GM18870 (cell line): ENCODE results near the gene INTS7.
"Not testable (repeated sequence)": the region's sequence is repeated elsewhere in the genome, so short reads cannot be mapped to it uniquely, and the experiment has no call there.

ENCODE experiments used
- ATAC-seq: cut with Tn5 transposase; IDR thresholded peaks from one replicate; pipeline ENCODE4 v1.9.1; 2021; ENCODE audit warnings: moderate library complexity; ENCODE audit not compliant: unreplicated experiment

Gene INTS7

DNA sequence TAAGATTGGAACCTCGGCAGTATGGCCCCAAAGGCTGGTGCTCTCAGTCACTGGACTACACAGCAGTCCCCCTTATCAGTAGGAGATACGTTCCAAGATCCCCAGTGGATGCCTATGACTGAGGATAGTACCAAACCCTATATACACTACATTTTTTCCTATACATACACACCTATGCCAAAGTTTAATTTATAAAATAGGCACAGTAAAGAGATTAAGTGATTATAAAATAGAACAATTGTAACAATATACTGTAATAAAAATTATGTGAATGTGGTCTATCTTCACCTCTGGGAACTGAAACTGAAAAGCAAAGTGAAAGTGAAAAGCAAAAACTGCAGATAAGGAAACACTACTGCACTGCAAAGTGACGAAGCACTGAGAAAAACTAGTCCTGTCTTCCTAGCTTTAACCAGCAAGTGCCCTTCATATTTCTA is 96.8 kb downstream of the INTS7 start:
- no peak for ATAC-seq

DNA sequence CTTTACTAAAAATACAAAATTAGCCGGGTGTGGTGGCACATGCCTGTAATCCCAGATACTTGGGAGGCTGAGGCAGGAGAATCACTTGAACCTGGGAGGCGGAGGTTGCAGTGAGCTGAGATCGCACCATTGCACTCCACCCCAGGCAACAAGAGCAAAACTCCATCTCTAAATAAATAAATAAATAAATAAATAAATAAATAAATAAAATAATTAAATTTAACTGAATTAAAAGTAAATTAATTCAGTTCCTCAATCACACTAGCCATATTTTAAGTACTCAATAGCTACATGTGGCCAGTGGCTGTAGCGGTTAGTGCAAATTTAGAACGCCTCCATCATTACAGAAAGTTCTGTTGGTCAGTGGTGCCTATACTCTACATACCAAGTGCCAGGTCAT is 97.9 kb downstream of the INTS7 start:
- not testable (repeated sequence) for ATAC-seq

DNA sequence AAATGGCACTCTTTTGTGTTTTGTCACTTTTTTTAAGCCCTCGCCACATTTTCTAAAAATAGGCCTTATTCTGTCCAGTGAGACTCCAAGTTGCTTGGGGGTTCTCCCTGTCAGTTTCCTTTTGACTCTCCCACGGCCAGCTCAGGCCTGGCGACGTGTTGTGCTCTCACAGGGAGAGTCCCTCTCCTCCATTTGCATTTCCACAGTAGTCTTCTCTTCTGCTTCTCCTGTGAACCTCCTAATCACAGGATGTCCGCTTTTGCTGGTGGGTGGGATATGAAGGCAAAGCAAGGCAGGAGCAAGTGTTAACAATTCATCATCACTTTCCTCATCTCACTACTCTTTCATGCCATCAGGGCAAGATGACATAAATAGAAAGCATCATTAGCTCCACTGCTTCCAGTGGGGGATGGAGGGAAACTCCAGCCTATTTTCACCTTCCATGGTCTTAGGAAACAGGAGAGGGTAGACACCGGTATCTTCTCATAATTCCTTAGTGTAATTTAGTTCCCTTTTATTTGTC is 99.8 kb downstream of the INTS7 start:
- ATAC-seq, result peak; percentile 79

DNA sequence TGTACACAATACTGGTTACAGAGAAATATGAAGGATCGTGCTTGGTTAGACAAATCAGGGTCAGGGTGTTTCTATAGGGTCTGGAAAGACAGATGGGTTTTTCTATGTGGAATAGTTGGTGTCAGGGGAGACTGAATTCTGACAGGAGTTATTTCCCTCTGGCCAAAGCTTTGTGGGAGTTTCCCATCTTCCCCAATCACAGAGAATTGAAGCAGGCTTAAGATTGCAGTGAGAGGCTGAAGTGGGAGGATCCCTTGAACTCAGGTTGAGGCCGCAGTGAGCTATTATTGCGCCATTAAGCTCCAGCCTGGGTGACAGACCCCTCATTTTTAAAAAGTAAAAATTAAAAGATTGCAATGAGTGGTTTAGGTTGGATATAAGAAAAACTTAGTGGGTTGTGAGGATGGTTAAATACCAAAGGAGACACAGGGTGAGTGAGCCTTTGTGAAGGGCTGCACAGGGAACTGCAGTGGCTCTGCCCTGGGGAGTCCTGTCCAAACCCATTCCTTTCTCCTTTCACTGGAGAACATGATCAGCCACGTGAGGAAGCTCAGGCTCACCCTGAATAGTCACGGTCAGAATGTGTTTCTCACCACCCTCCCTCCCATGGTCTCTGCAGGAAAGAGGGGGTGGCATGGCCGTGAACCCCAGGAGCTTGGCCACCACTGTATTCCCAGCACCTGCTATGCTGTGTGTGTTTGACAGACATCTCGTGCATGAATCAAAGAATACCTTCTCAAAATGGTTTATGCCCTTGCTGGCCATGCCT is 101.2 kb downstream of the INTS7 start:
- ATAC-seq, result no peak

DNA sequence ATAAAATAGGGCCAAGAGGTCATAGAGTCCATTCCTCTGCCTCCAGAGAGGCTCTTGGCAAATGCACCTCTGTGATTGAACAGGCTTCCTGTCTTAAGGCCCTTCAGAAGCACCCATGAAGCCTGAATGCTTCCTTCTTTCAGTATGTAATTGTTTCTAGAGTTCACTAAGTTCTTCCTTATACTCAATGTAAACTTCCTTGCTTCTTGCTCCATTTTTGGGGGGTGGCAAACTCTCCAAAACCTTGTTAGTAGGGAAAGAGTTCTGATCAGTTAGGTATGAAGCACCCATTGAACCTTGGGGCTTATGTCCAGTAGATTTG is 102.5 kb downstream of the INTS7 start:
- no peak for ATAC-seq

DNA sequence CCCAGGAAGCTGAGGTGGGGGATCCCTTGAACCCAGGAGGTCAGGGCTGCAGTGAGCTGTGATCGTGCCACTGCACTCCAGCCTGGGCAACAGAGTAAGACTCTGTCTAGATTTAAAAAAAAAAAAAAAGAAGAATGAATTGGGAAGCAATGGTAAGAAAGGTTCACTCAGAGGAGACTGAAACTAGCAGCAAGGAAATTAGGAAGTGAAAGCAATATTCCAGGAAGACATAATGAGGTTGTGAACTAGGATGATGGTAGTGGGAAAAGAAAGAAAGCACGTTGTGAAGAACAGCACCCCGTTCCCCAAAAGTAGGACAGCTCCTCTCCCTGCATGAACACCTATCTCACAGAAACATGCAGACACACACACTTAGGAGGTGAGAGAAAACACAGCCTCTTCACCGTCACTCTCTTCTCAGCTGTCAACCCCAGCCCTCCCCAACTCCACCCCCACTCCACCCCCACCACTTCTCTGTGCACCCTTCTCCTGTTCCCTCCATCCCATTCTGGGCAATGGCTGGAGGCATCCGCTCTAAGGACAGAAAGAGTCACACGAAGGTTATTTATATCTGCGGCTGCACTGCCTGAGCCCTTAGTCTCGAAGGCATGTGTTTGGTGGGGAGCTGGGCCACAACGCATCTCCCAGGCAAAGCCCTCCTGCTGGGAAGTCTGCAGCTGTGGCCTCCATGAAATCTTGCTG is 103.0 kb downstream of the INTS7 start:
- ATAC-seq, result no peak

DNA sequence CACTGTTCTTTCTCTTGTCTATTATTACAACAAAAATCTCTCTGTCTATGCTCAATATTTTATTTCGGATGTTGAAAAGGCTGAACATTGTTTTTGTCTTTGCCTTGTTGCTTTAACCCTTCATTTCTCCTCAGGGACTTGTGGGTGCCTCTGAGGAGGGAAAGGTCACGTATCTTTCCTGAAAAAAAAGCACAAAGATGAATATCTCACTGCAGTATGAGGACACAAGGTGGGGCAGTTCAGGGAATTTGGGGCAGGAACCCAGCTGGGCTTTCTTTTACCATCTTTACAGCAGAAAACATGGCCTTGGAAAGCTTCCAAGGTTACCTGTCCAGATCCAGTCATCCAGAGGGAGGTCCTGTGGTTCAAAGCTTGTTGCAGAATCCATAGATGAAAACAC is 105.7 kb downstream of the INTS7 start:
- ATAC-seq, result no peak

DNA sequence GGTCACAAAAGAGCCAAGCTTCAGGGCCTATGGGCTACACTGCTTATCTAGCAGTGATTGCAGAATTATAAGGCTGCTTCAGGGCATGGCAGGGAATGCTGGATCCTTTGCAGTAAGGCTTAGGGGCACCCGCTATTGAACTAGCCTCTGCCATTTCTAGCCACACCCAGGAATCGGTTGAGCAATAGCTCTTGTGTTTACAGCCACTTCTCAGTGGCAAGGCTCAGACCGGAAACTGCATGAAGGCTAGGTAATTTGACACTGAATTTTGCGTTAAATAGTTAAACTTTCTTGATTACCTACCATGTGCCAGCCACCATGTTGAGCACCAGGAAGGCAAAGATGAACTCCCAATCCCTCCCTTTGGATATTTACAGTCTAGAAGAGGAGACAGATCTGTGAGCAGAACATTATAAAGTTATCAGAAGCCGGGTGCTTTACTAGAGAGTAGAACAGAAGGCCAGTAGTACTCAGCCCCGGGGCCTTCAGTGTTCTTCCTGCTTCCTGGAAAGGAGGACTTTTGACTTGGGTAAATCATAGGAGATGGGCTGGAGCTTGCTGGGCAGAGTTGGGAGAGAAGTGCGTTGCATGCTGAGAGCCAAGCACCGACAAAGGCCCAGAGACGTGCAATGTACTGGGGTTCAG is 106.2 kb downstream of the INTS7 start:
- no peak for ATAC-seq

DNA sequence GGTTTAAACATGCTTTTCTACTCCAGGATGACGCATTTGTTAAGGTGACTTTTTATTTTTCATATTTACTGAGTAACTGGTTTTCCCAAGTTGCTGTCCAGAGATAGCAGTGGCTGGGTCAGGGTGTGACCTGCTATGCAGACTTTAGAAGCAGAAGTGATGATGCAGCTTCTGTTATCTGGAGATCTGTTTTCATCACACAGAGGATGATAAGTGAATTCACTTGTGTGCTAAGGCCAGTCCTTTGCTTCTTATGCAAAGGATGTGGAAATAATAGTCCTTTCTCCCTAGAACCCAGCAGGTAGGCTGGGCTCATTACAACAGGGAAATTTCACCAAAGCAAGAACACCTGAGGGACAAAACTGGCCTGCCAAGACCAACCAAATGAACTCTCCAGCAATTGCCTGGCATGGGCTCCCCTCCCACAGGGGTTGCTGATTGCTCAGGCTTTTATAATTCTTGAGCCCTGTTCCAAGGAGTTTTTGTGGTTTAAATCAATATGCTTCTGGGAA is 107.0 kb downstream of the INTS7 start:
- no peak for ATAC-seq

DNA sequence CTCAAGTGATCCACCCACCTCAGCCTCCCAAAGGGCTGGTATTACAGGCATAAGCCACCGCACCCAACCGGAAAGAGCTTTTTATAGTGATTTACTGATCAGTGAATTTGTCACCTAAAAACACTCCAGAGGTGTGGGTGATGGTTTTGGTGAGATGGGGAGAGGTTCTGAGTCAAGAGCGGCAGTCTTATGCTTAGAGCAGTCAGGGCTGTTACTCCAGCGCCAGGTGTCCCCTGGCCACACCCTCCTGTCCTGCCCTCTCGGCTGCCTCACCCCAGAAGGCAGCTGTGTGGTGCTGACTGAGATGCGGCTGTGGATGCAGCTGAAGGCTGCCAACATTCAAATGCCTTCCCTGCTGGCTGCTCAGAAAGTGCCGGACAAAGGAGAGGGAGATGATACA is 110.3 kb downstream of the INTS7 start:
- ATAC-seq, result no peak

DNA sequence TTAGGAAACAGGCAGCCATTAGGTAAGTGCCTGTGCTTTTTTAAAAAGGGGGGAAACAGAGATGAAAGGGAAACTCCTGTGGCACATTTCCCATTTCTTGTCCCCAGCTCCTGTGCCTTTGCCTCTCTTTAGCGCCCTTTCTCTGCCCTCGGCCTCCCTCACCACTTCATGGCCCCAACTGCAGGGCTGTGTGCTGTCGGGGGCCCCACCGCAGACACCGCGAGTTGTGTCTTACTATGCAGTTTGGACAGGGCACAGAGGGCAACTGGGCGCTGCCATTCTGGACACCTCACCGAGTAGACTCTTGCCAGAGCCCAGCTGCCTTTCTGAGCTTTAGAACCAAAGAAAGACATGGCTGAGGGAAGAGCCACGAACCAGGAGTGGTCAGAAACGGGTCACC is 111.1 kb downstream of the INTS7 start:
- no peak for ATAC-seq

DNA sequence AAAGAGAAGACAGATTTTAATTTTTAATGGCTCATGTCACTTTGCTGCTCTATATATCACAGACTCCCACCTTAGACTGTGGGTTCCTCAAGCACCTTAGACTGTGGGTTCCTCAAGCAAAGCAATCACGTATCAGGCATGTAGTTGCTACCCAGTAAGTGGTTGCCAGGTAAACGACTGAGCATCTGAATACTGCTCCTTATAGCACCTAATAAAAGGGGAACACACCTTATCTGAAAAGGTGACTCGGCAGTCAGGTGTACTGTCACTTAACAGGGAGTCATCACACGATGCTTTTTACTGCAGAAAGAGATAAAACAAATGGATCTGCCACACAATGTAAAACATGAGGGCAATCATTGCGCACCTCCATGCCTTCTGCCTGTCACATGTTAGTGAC is 112.3 kb downstream of the INTS7 start:
- no peak for ATAC-seq

DNA sequence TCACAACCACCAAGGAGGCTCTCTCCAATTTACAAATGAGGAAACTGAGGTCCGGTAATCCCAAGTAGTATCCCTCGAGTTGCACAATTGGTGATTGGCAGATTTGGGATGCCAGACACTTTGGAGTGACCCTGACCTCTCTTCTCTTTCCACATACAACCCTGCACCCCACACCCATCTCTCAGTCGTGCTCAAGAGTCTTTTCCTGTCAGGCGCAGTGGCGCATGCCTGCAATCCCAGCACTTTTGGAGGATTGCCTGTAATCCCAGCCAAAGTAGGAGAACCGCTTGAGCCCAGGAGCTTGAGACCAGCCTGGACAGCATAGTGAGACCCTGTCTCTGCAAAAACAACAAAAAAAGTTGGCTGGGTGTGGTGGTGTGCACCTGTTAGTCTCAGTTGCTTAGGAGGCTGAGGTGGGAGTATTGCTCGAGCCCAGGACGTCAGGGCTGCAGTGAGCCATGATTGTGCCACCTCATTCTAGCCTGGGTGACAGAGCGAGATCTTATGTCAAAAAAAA is 113.7 kb downstream of the INTS7 start:
- ATAC-seq, result no peak

DNA sequence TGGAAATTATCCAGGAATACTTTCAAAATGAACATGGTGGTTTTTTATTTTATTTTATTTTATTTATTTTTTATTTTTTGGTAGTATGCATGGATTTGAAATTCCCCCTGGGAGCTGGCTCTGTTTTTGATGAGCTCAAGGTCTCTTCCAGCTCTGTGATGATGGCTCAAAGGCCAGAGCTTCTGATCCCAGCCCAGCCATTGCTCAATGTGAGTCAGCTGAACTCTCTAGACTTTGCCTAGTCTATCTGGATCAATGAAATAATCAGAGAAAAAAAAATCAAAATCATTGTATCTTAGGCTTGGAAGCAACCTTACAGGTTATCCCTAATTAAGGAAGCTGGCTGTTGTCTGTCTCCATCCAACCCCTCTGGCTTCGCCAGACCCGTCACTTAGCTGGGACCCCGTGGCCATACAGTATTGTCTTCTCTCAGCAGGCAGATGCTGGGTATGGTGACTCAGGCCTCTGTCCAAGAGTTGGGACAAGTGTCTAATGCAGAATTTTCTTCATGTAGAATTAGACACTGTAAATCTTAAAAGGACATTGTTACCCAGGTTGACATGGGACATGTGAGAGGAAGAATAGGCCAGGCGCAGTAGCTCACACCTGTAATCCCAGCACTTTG is 114.6 kb downstream of the INTS7 start:
- no peak for ATAC-seq

DNA sequence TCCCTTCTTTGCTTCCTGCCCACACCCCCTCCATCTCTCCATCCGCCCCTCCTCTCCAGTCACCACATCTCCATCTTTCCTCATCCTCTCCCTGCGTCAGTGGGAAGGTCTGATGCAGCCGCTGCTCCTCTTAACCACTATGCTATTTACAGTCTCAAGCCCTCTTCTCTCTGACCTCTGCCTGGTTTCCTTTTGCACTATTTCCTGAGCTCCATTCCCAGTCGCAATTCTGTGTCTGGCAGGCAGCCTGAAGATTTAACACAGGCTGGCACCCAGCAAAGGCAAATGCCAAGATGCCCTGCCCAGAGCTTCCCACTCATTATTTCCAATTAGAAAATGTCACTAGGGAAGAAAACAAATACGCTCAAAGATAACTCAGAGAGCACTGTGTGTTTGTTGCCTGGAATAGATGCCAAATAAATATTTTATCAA is 115.2 kb downstream of the INTS7 start:
- ATAC-seq, result no peak

DNA sequence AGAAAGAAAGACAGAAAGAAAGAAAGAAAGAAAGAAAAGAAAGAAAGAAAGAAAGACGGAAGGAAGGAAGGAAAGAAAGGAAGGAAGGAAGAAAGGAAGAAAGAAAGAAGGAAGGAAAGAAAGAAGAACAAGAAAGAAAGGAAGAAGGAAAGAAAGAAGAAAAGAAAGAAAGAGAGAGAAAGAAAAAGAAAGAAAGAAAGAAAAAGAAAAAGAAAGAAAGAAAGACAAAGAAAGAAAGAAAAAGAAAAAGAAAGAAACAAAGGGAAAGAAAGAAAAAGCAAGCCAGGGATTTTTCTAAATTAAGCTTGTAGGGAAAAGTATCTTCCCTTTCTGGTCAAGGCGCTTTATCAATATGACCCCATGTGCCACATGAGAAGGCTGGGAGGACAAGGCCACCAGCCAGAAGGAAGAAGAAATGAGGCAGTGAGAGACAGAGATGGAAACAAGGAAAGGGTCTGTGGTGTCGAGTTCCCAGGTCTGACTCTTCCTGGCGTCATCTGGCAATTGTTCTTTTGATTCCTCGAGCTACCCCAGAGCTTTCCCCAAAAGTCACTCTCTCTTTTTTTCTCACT is 116.4 kb downstream of the INTS7 start:
- no peak for ATAC-seq

DNA sequence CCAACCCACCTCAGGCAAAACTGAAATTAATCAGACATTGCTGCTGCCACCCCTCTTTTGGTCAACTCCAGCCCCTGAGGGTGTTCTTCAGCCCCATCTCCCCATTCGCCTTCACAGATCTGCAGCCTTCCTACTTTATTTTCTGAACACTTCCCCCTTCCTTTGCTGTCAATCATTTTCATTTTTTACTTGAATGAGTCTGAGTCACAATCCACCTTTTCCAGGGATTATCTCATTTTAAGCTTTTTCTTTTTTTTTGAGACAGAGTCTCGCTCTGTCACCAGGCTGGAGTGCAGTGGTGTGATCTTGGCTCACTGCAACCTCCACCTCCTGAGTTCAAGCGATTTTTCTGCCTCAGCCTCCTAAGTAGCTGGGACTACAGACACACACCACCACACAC is 118.9 kb downstream of the INTS7 start:
- ATAC-seq, result not testable (repeated sequence)

DNA sequence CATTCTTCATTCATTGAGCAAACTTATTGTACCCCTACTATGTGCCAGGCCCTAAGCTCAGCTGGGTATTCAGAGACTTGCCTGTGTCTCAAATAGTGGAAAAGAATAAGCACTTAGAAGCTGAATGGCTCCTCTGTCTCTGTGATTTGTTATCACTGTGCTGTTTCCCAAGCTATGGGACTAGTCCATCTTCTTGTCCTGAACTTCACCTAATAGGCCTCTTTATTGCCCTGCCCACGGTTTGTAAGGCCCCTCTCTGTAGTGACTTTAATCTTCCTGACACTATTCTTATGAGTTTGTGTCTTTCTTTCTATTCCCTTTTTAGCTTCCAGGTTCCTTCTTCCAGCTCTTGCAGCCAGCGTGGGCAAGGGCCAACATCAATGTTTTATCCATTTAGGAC is 119.4 kb downstream of the INTS7 start:
- ATAC-seq, result no peak

DNA sequence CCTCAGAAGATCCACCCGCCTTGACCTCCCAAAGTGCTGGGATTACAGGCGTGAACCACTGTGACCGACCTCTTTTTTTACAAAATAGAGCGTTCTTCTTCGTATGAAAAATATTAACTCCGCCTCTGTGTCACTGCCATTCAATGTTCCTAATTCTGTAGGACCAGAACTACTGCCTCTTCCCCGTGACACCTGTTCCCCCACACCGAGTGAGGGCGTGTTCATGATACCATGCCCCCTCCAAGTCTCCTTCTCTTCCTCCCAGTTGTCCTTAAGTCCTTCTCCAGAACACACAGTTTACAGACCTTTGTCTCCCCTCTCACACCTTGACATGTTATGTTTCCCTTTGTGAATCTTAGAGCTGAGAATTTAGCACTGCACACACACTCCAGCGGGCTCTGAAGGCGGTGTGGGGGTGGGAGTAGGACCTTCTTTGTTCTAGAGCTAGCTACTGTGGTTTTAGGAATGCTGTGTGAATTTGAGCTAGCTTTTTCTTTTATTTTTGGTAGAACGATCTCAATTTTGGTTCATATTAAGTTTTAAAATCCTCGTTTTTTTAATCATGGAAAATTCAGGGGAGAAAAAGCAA is 122.4 kb downstream of the INTS7 start:
- ATAC-seq, result no peak

DNA sequence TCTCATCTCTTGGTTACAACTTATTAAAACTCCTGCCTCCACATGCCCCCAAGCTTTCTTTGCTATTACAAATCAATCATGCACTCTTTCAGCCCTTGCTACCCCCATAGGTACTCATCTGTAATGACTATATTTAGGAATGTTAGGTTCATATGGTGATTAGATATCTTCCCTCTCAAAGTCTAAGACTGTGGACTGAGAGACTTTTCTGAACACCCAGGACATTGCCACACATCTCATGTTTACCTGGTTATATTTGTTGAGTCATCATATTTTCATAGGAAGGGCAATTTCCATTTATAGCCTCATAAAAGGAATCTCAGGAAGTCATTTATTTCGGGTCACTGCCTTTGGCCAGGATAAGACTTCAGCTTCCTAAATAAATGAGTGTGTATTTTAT is 123.3 kb downstream of the INTS7 start:
- no peak for ATAC-seq
